PFSK-1 (cell line): Measurements from ENCODE around the gene PIK3R3.

Experiments used
- FOXP2 ChIP-seq: optimal IDR thresholded peaks from 2 replicates; pipeline ENCODE3; 2011; ENCODE audit warnings: borderline replicate concordance, control low read depth, inconsistent platforms; ENCODE audit not compliant: insufficient read depth; ENCODE audit errors: extremely low read length, extremely low read depth
- POLR2AphosphoS5 ChIP-seq: IDR thresholded peaks from 2 replicates; pipeline ENCODE4 v1.6.1; 2012; ENCODE audit warnings: low read depth, mild to moderate bottlenecking, control low read depth, low read length, moderate library complexity
- TAF1 ChIP-seq: IDR thresholded peaks from 2 replicates; pipeline ENCODE4 v1.6.1; 2012; ENCODE audit warnings: low read length, control low read depth, borderline replicate concordance; ENCODE audit not compliant: insufficient read depth

DNA sequence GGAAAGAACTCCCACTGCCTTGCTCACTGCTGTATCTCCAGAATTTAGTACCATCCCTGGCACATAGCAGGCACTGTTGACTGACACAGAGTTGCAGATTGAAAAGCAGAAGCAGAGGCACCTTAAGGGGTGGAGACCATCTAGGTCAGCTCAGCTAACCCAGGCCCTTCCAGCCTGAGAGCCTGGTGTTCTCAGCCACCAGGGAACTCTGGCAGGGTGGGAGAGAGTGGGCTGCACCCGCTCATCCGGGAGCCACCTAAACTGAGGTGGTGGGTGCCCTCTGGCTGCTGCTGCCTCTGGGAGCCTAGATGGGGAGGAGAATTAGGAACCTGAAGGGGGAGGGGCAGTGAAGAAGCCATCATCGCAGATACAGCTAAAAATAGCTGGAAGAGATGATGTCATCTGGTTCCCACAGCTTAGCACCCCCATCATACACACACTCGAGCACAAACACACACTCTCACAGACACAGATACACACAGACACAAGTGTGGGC, 41.0 kb upstream of the PIK3R3 start:
- TF ChIP-seq TAF1 (no peak), POLR2AphosphoS5 (no peak), FOXP2 (no peak)
